Small intestine (tissue), 7 donors: Measurements from ENCODE around the gene SNORC. TPM values are rescaled to one million over a fixed set of nuclear protein-coding genes. Genes with fewer than 3 reads are reported as not detected.
"Not testable (repeated sequence)": the region's sequence is repeated elsewhere in the genome, so short reads cannot be mapped to it uniquely, and the experiment has no call there.

Experiments
- DNase-seq, 2 donors: peaks; one replicate each; pipeline versions ENCODE4 v3.0.0 to v3.0.0-alpha.2; 2013
- FAIRE-seq: peaks from 2 replicates; lab custom pipeline; 2012; peaks lifted over from hg19 to GRCh38; lab: Jason Lieb, UNC
- H3K27ac ChIP-seq, 3 donors: one replicate each; pipeline ENCODE4 v1.5.1; 2013; ENCODE audit warnings: low read length in 2 of 3, mild to moderate bottlenecking in 2 of 3, control low read depth in 1 of 3, inconsistent platforms in 1 of 3, low read depth in 1 of 3, moderate library complexity in 1 of 3
- H3K27me3 ChIP-seq, 3 donors: one replicate each; pipeline ENCODE4 v1.6.1; 2013; ENCODE audit warnings: low read length in 3 of 3, inconsistent platforms in 1 of 3; ENCODE audit not compliant: control insufficient read depth in 3 of 3, insufficient read depth in 3 of 3
- H3K36me3 ChIP-seq, 3 donors: one replicate each; pipeline ENCODE4 v1.6.1; 2013; ENCODE audit warnings: low read length in 3 of 3, inconsistent platforms in 1 of 3, low read depth in 1 of 3, mild to moderate bottlenecking in 1 of 3, moderate library complexity in 1 of 3; ENCODE audit not compliant: control insufficient read depth in 3 of 3, insufficient read depth in 2 of 3
- H3K4me1 ChIP-seq, 3 donors: one replicate each; pipeline ENCODE4 v1.6.1; 2013; ENCODE audit warnings: low read length in 2 of 3, inconsistent platforms in 1 of 3, low read depth in 1 of 3, mild to moderate bottlenecking in 1 of 3, moderate library complexity in 1 of 3; ENCODE audit not compliant: control insufficient read depth in 3 of 3, insufficient read depth in 2 of 3
- H3K4me3 ChIP-seq, 3 donors: one replicate each; pipeline ENCODE4 v1.5.1; 2013; ENCODE audit warnings: low read length in 3 of 3, control low read depth in 1 of 3, inconsistent platforms in 1 of 3, low read depth in 1 of 3, mild to moderate bottlenecking in 1 of 3, moderate library complexity in 1 of 3
- H3K9me3 ChIP-seq, 2 donors: one replicate each; pipeline ENCODE4 v1.6.1; 2013; ENCODE audit warnings: low read depth in 1 of 2, low read length in 1 of 2; ENCODE audit not compliant: control insufficient read depth in 2 of 2, insufficient read depth in 1 of 2
- WGBS, 3 donors: extraction: QIAGEN DNeasy Blood & Tissue Kit; methylation state at CpG; one replicate each; pipeline ENCODE4 v1.1.7; 2013; 5-methylcytosine and 5-hydroxymethylcytosine counted together
- polyA plus RNA-seq, 4 donors: library from polyadenylated mRNA; stranded (reverse) in 3 of 4; unstranded in 1 of 4; fragments of 200-250 nt in 3 of 4; fragments of 120-200 nt in 1 of 4; gene quantifications; one replicate each; pipeline versions ENCODE4 v1.2.1 to v1.2.3, GENCODE V29; 2013
- donor health status: healthy with polysubstance abuse.
- donor health status: control.
- donor health status: control.
- donor health status: Bipolar disorder and iron deficiency.
- donor health status: healthy.

SNORC gene
- polyA plus RNA-seq, 4 donors: 6.3 to 16.5 (median 10.4) TPM

GRCh38 chr2:232898592-232899543, 28.8 kb downstream of the SNORC start:
- H3K27ac ChIP-seq: no peak overlapping the region
- no peak for FAIRE-seq
- DNase-seq: no peak
- H3K36me3 ChIP-seq: peaks cover 0 to 11% (median 1%) of the 10 kb centered on the region in 3 donors
- WGBS, 3 donors: 82 to 88% (median 83%) methylated on average over 18 of the region's 18 CpGs
- H3K4me3 ChIP-seq: no peak overlapping the region
- no peaks in the 10 kb centered on the region for H3K9me3 ChIP-seq
- peaks cover 0 to 6% (median 0%) of the 10 kb centered on the region in 3 donors for H3K27me3 ChIP-seq
- no peaks in the 10 kb centered on the region for H3K4me1 ChIP-seq

- WGBS, 3 donors: 73 to 89% (median 83%) methylated on average over 43 of the region's 43 CpGs
- no peak overlapping the region for H3K4me3 ChIP-seq
- H3K27ac ChIP-seq: no peak overlapping the region
- peaks cover 0 to 6% (median 0%) of the 10 kb centered on the region in 3 donors for H3K27me3 ChIP-seq
- no peaks in the 10 kb centered on the region for H3K9me3 ChIP-seq
- peaks cover 0 to 10% (median 3%) of the 10 kb centered on the region in 3 donors for H3K36me3 ChIP-seq
- FAIRE-seq: no peak
- no peaks in the 10 kb centered on the region for H3K4me1 ChIP-seq
- no peak for DNase-seq
Observed at GRCh38 chr2:232900811-232901735, 31.0 kb downstream of the SNORC start.

- Histone ChIP-seq H3K27ac (no peak overlapping the region), H3K4me1 (no peaks in the 10 kb centered on the region), H3K36me3 (peaks cover 0 to 10% (median 3%) of the 10 kb centered on the region in 3 donors), H3K4me3 (no peak overlapping the region), H3K27me3 (peaks cover 0 to 6% (median 0%) of the 10 kb centered on the region in 3 donors), H3K9me3 (no peaks in the 10 kb centered on the region)
- no peak for FAIRE-seq
- DNase-seq: no peak
- WGBS, 3 donors: 80 to 90% (median 82%) methylated on average over 24 to 28 of the region's 28 CpGs
Observed at GRCh38 chr2:232901736-232902578, 31.9 kb downstream of the SNORC start.

- Histone ChIP-seq H3K4me3 (no peak overlapping the region), H3K27ac (no peak overlapping the region), H3K4me1 (no peaks in the 10 kb centered on the region), H3K27me3 (peaks cover 0 to 6% (median 0%) of the 10 kb centered on the region in 3 donors), H3K9me3 (no peaks in the 10 kb centered on the region), H3K36me3 (peaks cover 0 to 5% (median 3%) of the 10 kb centered on the region in 3 donors)
- FAIRE-seq: no peak
- 79 to 83% (median 81%) methylated on average over 9 of the region's 9 CpGs for WGBS, 3 donors
- DNase-seq: no peak
Observed at GRCh38 chr2:232903989-232904388, 33.9 kb downstream of the SNORC start.

GRCh38 chr2:232906867-232907717, 37.0 kb downstream of the SNORC start:
- not testable (repeated sequence) for DNase-seq, H3K36me3 ChIP-seq, H3K4me3 ChIP-seq, H3K4me1 ChIP-seq, H3K9me3 ChIP-seq, H3K27ac ChIP-seq, FAIRE-seq, H3K27me3 ChIP-seq
- WGBS, 3 donors: 71 to 73% (median 73%) methylated on average over 8 to 10 of the region's 10 CpGs

GRCh38 chr2:232907718-232908085, 37.6 kb downstream of the SNORC start:
- DNase-seq, H3K4me3 ChIP-seq, H3K36me3 ChIP-seq, H3K27me3 ChIP-seq, H3K9me3 ChIP-seq, H3K27ac ChIP-seq, FAIRE-seq, H3K4me1 ChIP-seq: not testable (repeated sequence)
- 92 to 97% (median 96%) methylated on average over 9 of the region's 9 CpGs for WGBS, 3 donors

GRCh38 chr2:232908695-232909094, 38.6 kb downstream of the SNORC start:
- FAIRE-seq: no peak
- Histone ChIP-seq H3K4me1 (no peaks in the 10 kb centered on the region), H3K36me3 (peaks cover 0 to 4% (median 2%) of the 10 kb centered on the region in 3 donors), H3K27me3 (peaks cover 0 to 2% (median 0%) of the 10 kb centered on the region in 3 donors), H3K9me3 (peaks cover 0 to 7% of the 10 kb centered on the region in 2 donors), H3K4me3 (no peak overlapping the region), H3K27ac (no peak overlapping the region)
- WGBS, 3 donors: 73 to 83% (median 75%) methylated on average over 6 of the region's 6 CpGs
- no peak for DNase-seq
